SK-N-SH (cell line): ENCODE measurements around the gene PLA2G4C. TPM values are rescaled to one million over a fixed set of nuclear protein-coding genes. Genes with fewer than 3 reads are reported as not detected.

Experiments used
- CTCF ChIA-PET: fragments of 300-600, 350-600 bp; formaldehyde crosslinking; extraction: SDS; loops from one replicate; lab custom pipeline; 2021; lab: Yijun Ruan, JAX
- POLR2A ChIA-PET: fragments of 350-600 bp; sonication (Branson Sonifier 250); formaldehyde crosslinking; extraction: SDS; loops from one replicate; lab custom pipeline; 2020; ENCODE audit warnings: antibody characterized with exemption, inconsistent platforms; lab: Yijun Ruan, JAX
- DNase-seq: peaks from one replicate; pipeline ENCODE4 v3.0.0; 2012
- H2AFZ ChIP-seq: fragments of 200-600 bp; sonication (generic); 2 replicates; pipeline ENCODE4 v1.8.1; 2016; ENCODE audit warnings: antibody characterized with exemption, mild to moderate bottlenecking, low read depth
- H3F3A ChIP-seq: fragments of 200-600 bp; sonication (generic); replicated peaks from 2 replicates; pipeline ENCODE3; 2016; ENCODE audit warnings: antibody characterized with exemption, mild to moderate bottlenecking; ENCODE audit not compliant: insufficient read depth
- H3K27ac ChIP-seq, 2 experiments: fragments of 200-500 bp in 1 of 2; fragments of 200-600 bp in 1 of 2; sonication (Bioruptor generic) in 1 of 2; sonication (generic), shearing (Covaris generic) in 1 of 2; 2 replicates each; pipeline versions ENCODE4 v1.5.1 to v1.6.1; 2014 to 2016; ENCODE audit warnings: low read depth in 2 of 2, inconsistent platforms in 1 of 2, low read length in 1 of 2, mild to moderate bottlenecking in 1 of 2, mixed read lengths in 1 of 2
- H3K27me3 ChIP-seq: fragments of 200-600 bp; sonication (generic), shearing (Covaris generic); 2 replicates; pipeline ENCODE4 v1.6.1; 2016; ENCODE audit warnings: mixed run types; ENCODE audit not compliant: insufficient read depth
- H3K36me3 ChIP-seq, 2 experiments: fragments of 200-500 bp in 1 of 2; fragments of 200-600 bp in 1 of 2; sonication (Bioruptor generic) in 1 of 2; sonication (generic) in 1 of 2; replicated peaks in 1 of 2; 2 replicates each; pipeline versions ENCODE3 to v1.5.1; 2014 to 2016; ENCODE audit warnings: low read length in 1 of 2, mild to moderate bottlenecking in 1 of 2; ENCODE audit not compliant: insufficient read depth in 2 of 2, control insufficient read depth in 1 of 2
- H3K4me1 ChIP-seq, 2 experiments: fragments of 200-500 bp in 1 of 2; fragments of 200-600 bp in 1 of 2; sonication (Bioruptor generic) in 1 of 2; sonication (generic), shearing (Covaris generic) in 1 of 2; 2 replicates each; pipeline versions ENCODE4 v1.5.1 to v1.6.1; 2014 to 2016; ENCODE audit warnings: low read depth in 1 of 2, low read length in 1 of 2, mixed run types in 1 of 2; ENCODE audit not compliant: insufficient read depth in 2 of 2, control insufficient read depth in 1 of 2
- H3K4me2 ChIP-seq: fragments of 200-600 bp; sonication (generic), shearing (Covaris generic); 2 replicates; pipeline ENCODE4 v1.6.1; 2017; ENCODE audit warnings: mixed run types
- H3K4me3 ChIP-seq, 2 experiments: fragments of 200-500 bp in 1 of 2; fragments of 200-600 bp in 1 of 2; sonication (Bioruptor generic) in 1 of 2; sonication (generic), shearing (Covaris generic) in 1 of 2; 2 replicates each; pipeline versions ENCODE4 v1.5.1 to v1.8.1; 2014 to 2016; ENCODE audit warnings: low read depth in 2 of 2, inconsistent platforms in 1 of 2, low read length in 1 of 2, mild to moderate bottlenecking in 1 of 2, mixed read lengths in 1 of 2, moderate library complexity in 1 of 2
- H3K79me2 ChIP-seq: fragments of 200-600 bp; sonication (generic); 2 replicates; pipeline ENCODE4 v1.8.1; 2017; ENCODE audit warnings: mild to moderate bottlenecking; ENCODE audit not compliant: insufficient read depth
- H3K9ac ChIP-seq: fragments of 200-600 bp; sonication (generic); 2 replicates; pipeline ENCODE4 v1.6.1; 2017; ENCODE audit warnings: mixed run types
- H3K9me2 ChIP-seq: fragments of 200-600 bp; sonication (generic); 2 replicates; pipeline ENCODE4 v1.6.1; 2017; ENCODE audit warnings: mixed run types
- H3K9me3 ChIP-seq: fragments of 200-600 bp; sonication (generic); 2 replicates; pipeline ENCODE4 v1.6.1; 2017; ENCODE audit warnings: mixed run types, mild to moderate bottlenecking, moderate library complexity
- H4K20me1 ChIP-seq: fragments of 200-600 bp; sonication (generic); 2 replicates; pipeline ENCODE4 v1.6.1; 2017; ENCODE audit warnings: mild to moderate bottlenecking, mixed run types; ENCODE audit not compliant: insufficient read depth
- EP300 ChIP-seq, 2 experiments: IDR thresholded peaks; 2 replicates each; pipeline versions ENCODE4 v1.4.0 to v1.6.1; 2012; ENCODE audit warnings: borderline replicate concordance in 1 of 2, low read depth in 1 of 2, low read length in 1 of 2
- FOXM1 ChIP-seq: IDR thresholded peaks from 2 replicates; pipeline ENCODE4 v1.4.0; 2012; ENCODE audit warnings: low read depth, mild to moderate bottlenecking
- IRF3 ChIP-seq: fragments of 150-350 bp; IDR thresholded peaks from 2 replicates; pipeline ENCODE4 v1.6.1; 2016; ENCODE audit warnings: mild to moderate bottlenecking, low read depth, low read length
- TCF12 ChIP-seq: IDR thresholded peaks from 2 replicates; pipeline ENCODE4 v1.4.0; 2012
- TEAD4 ChIP-seq: IDR thresholded peaks from 2 replicates; pipeline ENCODE4 v1.4.0; 2012; ENCODE audit warnings: mild to moderate bottlenecking, borderline replicate concordance; ENCODE audit not compliant: insufficient read depth
- WGBS: methylation state at CpG from one replicate; pipeline ENCODE4 v1.1.6; 2017; ENCODE audit warnings: low lambda C conversion rate; 5-methylcytosine and 5-hydroxymethylcytosine counted together
- polyA plus RNA-seq, 3 experiments: library from polyadenylated mRNA; depleted of rRNA; stranded (reverse); fragments of >200 nt; gene quantifications; 2 replicates each; pipeline ENCODE4 v1.2.3, GENCODE V29; 2012
- TF ChIP-seq, protein P1 (sequence below): fragments of 150-350 bp; IDR thresholded peaks from 2 replicates; pipeline ENCODE4 v1.6.1; 2017; ENCODE audit warnings: antibody characterized with exemption, low read length, low read depth, borderline replicate concordance
- TF ChIP-seq, protein P2 (sequence below): IDR thresholded peaks from 2 replicates; pipeline ENCODE4 v1.4.0; 2012; ENCODE audit warnings: low read depth

The PLA2G4C gene
- polyA plus RNA-seq, 1 of the 3 experiments (the other 2 are of a cell fraction): 6.1 TPM

- Histone ChIP-seq H3F3A (no peaks in the 10 kb centered on the region), H3K4me3 (no peak overlapping the region), H3K4me1 (no peaks in the 10 kb centered on the region), H3K27me3 (peaks cover 24% of the 10 kb centered on the region), H3K27ac (no peak overlapping the region), H3K9me2 (no peaks in the 10 kb centered on the region), H2AFZ (no peak overlapping the region), H3K36me3 (no peaks in the 10 kb centered on the region), H3K79me2 (no peaks in the 10 kb centered on the region), H3K9ac (no peak overlapping the region), H4K20me1 (no peaks in the 10 kb centered on the region), H3K4me2 (no peak overlapping the region), H3K9me3 (no peaks in the 10 kb centered on the region)
- ChIA-PET CTCF (interaction anchor here (0.7 kb wide), 1 partner anchor 66 kb away, joined by 4 read pairs; the partner anchor contains the start of gene PLA2G4C), POLR2A (no interaction called here)
- WGBS: 28% methylated on average over 5 of the region's 5 CpGs
- DNase-seq: no peak
- TF ChIP-seq EP300 (IDR thresholded peaks at IDR 0.05; ENCODE audit: borderline replicate concordance in 1 of 2, low read depth in 1 of 2, low read length in 1 of 2) (no peak), TCF12 (no peak), TEAD4 (no peak), FOXM1 (no peak), IRF3 (no peak)
- TF ChIP-seq, protein P1, sequence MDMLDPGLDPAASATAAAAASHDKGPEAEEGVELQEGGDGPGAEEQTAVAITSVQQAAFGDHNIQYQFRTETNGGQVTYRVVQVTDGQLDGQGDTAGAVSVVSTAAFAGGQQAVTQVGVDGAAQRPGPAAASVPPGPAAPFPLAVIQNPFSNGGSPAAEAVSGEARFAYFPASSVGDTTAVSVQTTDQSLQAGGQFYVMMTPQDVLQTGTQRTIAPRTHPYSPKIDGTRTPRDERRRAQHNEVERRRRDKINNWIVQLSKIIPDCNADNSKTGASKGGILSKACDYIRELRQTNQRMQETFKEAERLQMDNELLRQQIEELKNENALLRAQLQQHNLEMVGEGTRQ: no peak
- TF ChIP-seq, protein P2, sequence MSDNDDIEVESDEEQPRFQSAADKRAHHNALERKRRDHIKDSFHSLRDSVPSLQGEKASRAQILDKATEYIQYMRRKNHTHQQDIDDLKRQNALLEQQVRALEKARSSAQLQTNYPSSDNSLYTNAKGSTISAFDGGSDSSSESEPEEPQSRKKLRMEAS: no peak
These were observed 66.1 kb downstream of the PLA2G4C start for GRCh38 chr19:48044561-48044960.

DNA sequence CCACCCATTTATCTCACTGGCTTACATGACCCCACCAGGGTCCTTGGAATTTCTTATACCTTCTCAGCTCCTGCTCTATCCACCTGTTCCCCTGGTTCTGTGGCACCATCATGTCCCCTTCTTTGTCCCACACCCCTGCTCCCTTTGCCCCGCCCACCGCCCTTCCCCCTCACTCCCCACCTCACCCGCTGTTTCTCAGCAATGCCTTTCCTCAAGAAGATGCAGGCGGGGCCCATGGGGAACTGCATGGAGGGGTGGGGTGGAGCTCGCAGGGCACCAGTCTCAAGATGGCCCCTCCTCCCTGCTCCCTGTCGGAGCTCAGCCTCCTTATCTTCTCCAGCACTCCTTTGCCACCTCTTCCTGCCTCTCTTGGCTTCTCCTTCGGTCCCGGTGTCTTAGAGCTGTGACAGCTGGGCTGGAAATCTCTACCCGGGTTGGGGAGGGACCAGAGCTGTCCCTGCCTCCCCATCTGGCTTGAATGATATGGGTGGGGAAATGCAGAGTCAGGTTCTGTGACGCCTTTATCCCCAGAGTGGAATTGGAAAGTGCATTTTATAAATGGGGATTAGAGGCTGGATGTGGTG is 66.8 kb downstream of the PLA2G4C start, which contains the start of gene CABP5:
TSS of gene CABP5 (minus strand) at position 405 of the 584 bp plus-strand sequence. CDS start at position 248, 157 bp downstream.
- H3K4me2 ChIP-seq: no peak within 1 kb of the TSS
- H3K36me3 ChIP-seq: no peaks in the 10 kb centered on the region
- H3K27ac ChIP-seq: no peak within 1 kb of the TSS
- no peaks in the 10 kb centered on the region for H3K9me3 ChIP-seq
- H3F3A ChIP-seq: no peaks in the 10 kb centered on the region
- no peaks in the 10 kb centered on the region for H3K79me2 ChIP-seq
- DNase-seq: no peak
- H3K9me2 ChIP-seq: no peaks in the 10 kb centered on the region
- TF ChIP-seq EP300 (IDR thresholded peaks at IDR 0.05; ENCODE audit: borderline replicate concordance in 1 of 2, low read depth in 1 of 2, low read length in 1 of 2) (no peak), TCF12 (no peak)
- TF ChIP-seq, all 33 proteins: peak for 0
- Histone ChIP-seq H4K20me1 (no peaks in the 10 kb centered on the region), H3K9ac (no peak within 1 kb of the TSS), H3K4me1 (no peaks in the 10 kb centered on the region), H3K27me3 (peaks cover 22% of the 10 kb centered on the region; the same call in 1 of the 2 replicates), H2AFZ (no peak within 1 kb of the TSS), H3K4me3 (no peak within 1 kb of the TSS)
- WGBS: 3% methylated on average over 10 of the region's 10 CpGs
- ChIA-PET POLR2A (no interaction called here), CTCF (interaction anchor here (0.7 kb wide), 1 partner anchor 67 kb away, joined by 4 read pairs; the partner anchor contains the start of gene PLA2G4C)
